HepG2 (cell line): ENCODE data around the gene MREG. TPM values are rescaled to one million over a fixed set of nuclear protein-coding genes. Genes with fewer than 3 reads are reported as not detected.

Experiments used
- ATAC-seq: fragments of 200-7000 bp; cut with Tn5 transposase; 3 replicates; pipeline ENCODE4 v1.9.1; 2020; ENCODE audit warnings: mild to moderate bottlenecking, moderate library complexity
- BruUV-seq: library from RNA; stranded (reverse); fragments of 400-500 nt; replicated peaks from 2 replicates; lab custom pipeline; 2021; lab: Mats Ljungman, UMichigan
- CTCF ChIA-PET: fragments of 300-600 bp; formaldehyde crosslinking; extraction: SDS; loops from one replicate; lab custom pipeline; 2021; ENCODE audit warnings: low total read pairs, inconsistent platforms, low intra/inter-chr PET ratio; lab: Yijun Ruan, JAX
- POLR2A ChIA-PET: fragments of 350-600 bp; sonication (Branson Sonifier 250); formaldehyde crosslinking; loops from one replicate; lab custom pipeline; 2020; ENCODE audit warnings: antibody characterized with exemption, inconsistent platforms; lab: Yijun Ruan, JAX
- DNase-seq: peaks from one replicate; pipeline ENCODE4 v3.0.0-alpha.2; 2015; ENCODE audit warnings: low spot score
- FAIRE-seq: peaks from 3 replicates; lab custom pipeline; 2011; peaks lifted over from hg19 to GRCh38; lab: Jason Lieb, UNC
- H2AFZ ChIP-seq: one replicate; pipeline ENCODE4 v1.6.1; 2011; ENCODE audit warnings: low read length, inconsistent platforms
- H3K27ac ChIP-seq: fragments of 300-600 bp; 3 replicates; pipeline ENCODE4 v1.8.0; 2011; ENCODE audit warnings: mixed run types, mild to moderate bottlenecking, mixed read lengths, low read length, inconsistent platforms; ENCODE audit not compliant: insufficient read depth; ENCODE audit errors: extremely low read length
- H3K27me3 ChIP-seq, 2 experiments: fragments of 200-600 bp in 1 of 2; 2 replicates in 1 of 2; 3 replicates in 1 of 2; pipeline versions ENCODE4 v1.6.0 to v1.8.0; 2011; ENCODE audit warnings: low read length in 2 of 2, mild to moderate bottlenecking in 2 of 2, moderate library complexity in 2 of 2, inconsistent platforms in 1 of 2; ENCODE audit not compliant: insufficient read depth in 2 of 2, control insufficient read depth in 1 of 2
- H3K36me3 ChIP-seq, 2 experiments: fragments of 200-600 bp in 1 of 2; replicated peaks in 1 of 2; 2 replicates in 1 of 2; 3 replicates in 1 of 2; pipeline versions ENCODE4 v1.5.1 to v1.8.0; 2011; ENCODE audit warnings: low read length in 2 of 2, inconsistent platforms in 1 of 2; ENCODE audit not compliant: insufficient read depth in 2 of 2, control insufficient read depth in 1 of 2
- H3K4me1 ChIP-seq: 2 replicates; pipeline ENCODE4 v1.5.1; 2012; ENCODE audit warnings: low read length, inconsistent platforms; ENCODE audit not compliant: insufficient read depth
- H3K4me2 ChIP-seq: 2 replicates; pipeline ENCODE4 v1.6.0; 2011; ENCODE audit warnings: low read depth, low read length, inconsistent platforms
- H3K4me3 ChIP-seq, 3 experiments: fragments of 200-600 bp in 1 of 3; sonication (generic), shearing (Covaris generic) in 1 of 3; replicated peaks in 1 of 3; 2 replicates each; pipeline ENCODE4 v1.5.1; 2011 to 2016; ENCODE audit warnings: low read length in 3 of 3, inconsistent platforms in 2 of 3, low read depth in 2 of 3, mild to moderate bottlenecking in 2 of 3, control low read depth in 1 of 3, mixed read lengths in 1 of 3; ENCODE audit not compliant: insufficient read depth in 1 of 3
- H3K79me2 ChIP-seq: one replicate; pipeline ENCODE4 v1.6.1; 2011; ENCODE audit warnings: low read length, inconsistent platforms; ENCODE audit not compliant: insufficient read depth
- H3K9ac ChIP-seq: 2 replicates; pipeline ENCODE4 v1.6.0; 2011; ENCODE audit warnings: mild to moderate bottlenecking, low read depth, low read length, inconsistent platforms; ENCODE audit not compliant: insufficient read depth
- H3K9me3 ChIP-seq: 2 replicates; pipeline ENCODE4 v1.5.1; 2012; ENCODE audit warnings: mild to moderate bottlenecking, low read length
- H4K20me1 ChIP-seq: 2 replicates; pipeline ENCODE4 v1.6.0; 2011; ENCODE audit warnings: inconsistent platforms, mild to moderate bottlenecking, low read length, moderate library complexity; ENCODE audit not compliant: insufficient read depth
- EP300 ChIP-seq, 3 experiments: sonication (generic) in 1 of 3; formaldehyde crosslinking in 1 of 3; IDR thresholded peaks; 2 replicates each; pipeline versions ENCODE4 v1.5.1 to v1.6.1; 2011 to 2020; ENCODE audit warnings: low read depth in 2 of 3, low read length in 2 of 3, borderline replicate concordance in 1 of 3, improper control_type of control experiment in 1 of 3, mild to moderate bottlenecking in 1 of 3, missing genetic modification reagents in 1 of 3, moderate library complexity in 1 of 3
- HES4 ChIP-seq: sonication (generic); formaldehyde crosslinking; IDR thresholded peaks from 2 replicates; pipeline ENCODE4 v1.9.0; 2021; ENCODE audit warnings: mild to moderate bottlenecking, missing genetic modification reagents, borderline replicate concordance
- HMG20A ChIP-seq: IDR thresholded peaks from 2 replicates; pipeline ENCODE4 v1.6.1; 2016; ENCODE audit warnings: borderline replicate concordance
- NFYB ChIP-seq: sonication (generic); formaldehyde crosslinking; IDR thresholded peaks from 2 replicates; pipeline ENCODE4 v1.4.0; 2020; ENCODE audit warnings: missing genetic modification reagents
- PCBP2 ChIP-seq: fragments of 200-400 bp; formaldehyde crosslinking; optimal IDR thresholded peaks from 2 replicates; pipeline ENCODE3; 2018; ENCODE audit warnings: low read length, low read depth; ENCODE audit not compliant: poor library complexity, severe bottlenecking
- SAP130 ChIP-seq: IDR thresholded peaks from 2 replicates; pipeline ENCODE4 v1.6.1; 2016; ENCODE audit warnings: low read depth
- SOX13 ChIP-seq, 3 experiments: fragments of 450-650 bp in 1 of 3; sonication (generic) in 1 of 3; formaldehyde crosslinking in 1 of 3; IDR thresholded peaks in 2 of 3; conservative IDR thresholded peaks in 1 of 3; 2 replicates each; pipeline versions ENCODE4 v1.5.0 to v1.6.1; 2016 to 2020; ENCODE audit warnings: antibody characterized with exemption in 1 of 3, mild to moderate bottlenecking in 1 of 3, missing compliant biosample characterization in 1 of 3, missing genetic modification reagents in 1 of 3, moderate library complexity in 1 of 3
- SOX5 ChIP-seq: IDR thresholded peaks from 2 replicates; pipeline ENCODE4 v1.6.1; 2016; ENCODE audit warnings: borderline replicate concordance
- SUZ12 ChIP-seq: fragments of 150-350 bp; IDR thresholded peaks from 2 replicates; pipeline ENCODE4 v1.6.1; 2014; ENCODE audit warnings: low read depth, low read length
- U2AF1 ChIP-seq: fragments of 200-400 bp; formaldehyde crosslinking; optimal IDR thresholded peaks from 2 replicates; pipeline ENCODE3; 2017; ENCODE audit warnings: mild to moderate bottlenecking, low read depth, low read length
- ZBTB1 ChIP-seq: sonication (generic); formaldehyde crosslinking; IDR thresholded peaks from 2 replicates; pipeline ENCODE4 v1.4.0; 2020; ENCODE audit warnings: missing genetic modification reagents, borderline replicate concordance
- ZNF343 ChIP-seq: sonication (generic); formaldehyde crosslinking; IDR thresholded peaks from 2 replicates; pipeline ENCODE4 v1.4.0; 2020; ENCODE audit warnings: mild to moderate bottlenecking, missing genetic modification reagents
- ZZZ3 ChIP-seq: sonication (generic); formaldehyde crosslinking; IDR thresholded peaks from 2 replicates; pipeline ENCODE4 v1.4.0; 2020; ENCODE audit warnings: missing genetic modification reagents, mild to moderate bottlenecking, borderline replicate concordance
- WGBS: methylation state at CpG from one replicate; pipeline ENCODE4 v1.1.6; 2017; ENCODE audit warnings: low lambda C conversion rate; 5-methylcytosine and 5-hydroxymethylcytosine counted together
- in situ Hi-C: cut with HindIII; loops from 2 replicates; pipeline ENCODE4 v1.10.0; 2017; ENCODE audit warnings: low pct_unique_long_range_greater_than_20kb; ENCODE audit not compliant: extremely low pct_ligation_motif_present
- intact Hi-C: fragments of 100-400 bp; cut with micrococcal nuclease; formaldehyde crosslinking; loops from one replicate; pipeline ENCODE4 v1.10.0; 2022; ENCODE audit not compliant: unreplicated experiment
- polyA plus RNA-seq, 8 experiments: library from polyadenylated mRNA; depleted of rRNA in 3 of 8; stranded (reverse) in 7 of 8; unstranded in 1 of 8; fragments of >200 nt; fragmentation: Illumina TruSeq in 4 of 8; extraction: Trizol in 4 of 8; gene quantifications; 2 replicates each; pipeline versions ENCODE4 v1.2.1 to v1.2.3, GENCODE V29; 2011 to 2016; ENCODE audit warnings: low read depth in 4 of 8, missing spikeins in 1 of 8, mixed read lengths in 1 of 8; ENCODE audit not compliant: insufficient read depth in 1 of 8
- total RNA-seq, 5 experiments: library from RNA; depleted of rRNA; stranded (reverse); fragments of >200 nt; fragmentation: Illumina TruSeq; extraction: Trizol; gene quantifications; 2 replicates each; pipeline ENCODE4 v1.2.3, GENCODE V29; 2016; ENCODE audit warnings: low read depth in 1 of 5
- TF ChIP-seq, protein P1 (sequence below): sonication (generic); formaldehyde crosslinking; IDR thresholded peaks from 2 replicates; pipeline ENCODE4 v1.9.0; 2022; ENCODE audit warnings: missing genetic modification reagents, mild to moderate bottlenecking, borderline replicate concordance

Gene MREG
- total and polyA plus RNA-seq, 2 of the 13 experiments (the other 11 are each of a cell fraction or from before 2014, with no cell fraction given), result 7.5 to 23.3 TPM

DNA sequence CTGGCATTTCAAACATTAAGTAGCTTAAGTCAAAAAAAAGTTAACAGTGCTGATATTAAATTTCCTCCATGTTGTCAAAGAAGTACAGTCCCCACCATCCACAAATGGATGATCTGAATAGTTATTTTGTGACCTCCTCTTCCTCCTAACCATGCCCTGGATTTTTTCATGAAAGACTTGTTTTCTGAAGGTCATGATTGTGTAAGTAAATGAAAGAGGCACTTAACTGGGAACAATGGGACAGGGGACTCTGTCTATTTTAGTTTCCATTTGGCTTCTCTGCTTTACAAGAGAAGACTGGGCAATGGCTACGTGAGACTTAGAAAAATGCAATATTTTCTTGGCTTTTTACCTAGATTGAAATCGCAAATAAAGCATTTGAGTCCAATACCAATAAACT, 36.1 kb upstream of the MREG start:
- Histone ChIP-seq H2AFZ (no peak overlapping the region), H4K20me1 (no peaks in the 10 kb centered on the region)
- TF ChIP-seq SAP130 (0 out of 2 replicates have a peak, but pooled peaks have one; percentile 10), SOX5 (CRISPR knock-in tag) (peak; percentile 37; the same call in 1 of the 2 replicates), ZBTB1 (CRISPR knock-in tag) (no peak), PCBP2 (no peak), HMG20A (peak; percentile 43; the same call in 1 of the 2 replicates), SOX13 (IDR thresholded peaks at IDR 0.05) (no peak), SOX13 (CRISPR knock-in tag; conservative IDR thresholded peaks at IDR 0.05 in 1 of 2, IDR thresholded peaks at IDR 0.05 in 1 of 2) (peak in 1 of 2 experiments; percentile 65; a peak in 2 of 4 replicates)
- TF ChIP-seq, all 625 proteins: peak for 4
- no peak overlapping the region for H3K4me2 ChIP-seq
- in situ Hi-C loops, result no loop called here
- no peaks in the 10 kb centered on the region for H3K27me3 ChIP-seq
- no peak overlapping the region for H3K27ac ChIP-seq
- no peaks in the 10 kb centered on the region for H3K79me2 ChIP-seq
- no peaks in the 10 kb centered on the region for H3K9me3 ChIP-seq
- H3K4me1 ChIP-seq, result peaks cover 21% of the 10 kb centered on the region
- ChIA-PET CTCF (no interaction called here), POLR2A (no interaction called here)
- ATAC-seq (no peak; the same call in 2 of the 3 replicates), FAIRE-seq (no peak), DNase-seq (peak; percentile 44)
- H3K4me3 ChIP-seq, result no peak overlapping the region
- WGBS, result 93% methylated on average over 2 of the region's 2 CpGs
- intact Hi-C loops, result no loop called here
- BruUV-seq, result no TSS peak
- peaks cover 19 to 55% of the 10 kb centered on the region in 2 experiments for H3K36me3 ChIP-seq
- H3K9ac ChIP-seq, result no peak overlapping the region

DNA sequence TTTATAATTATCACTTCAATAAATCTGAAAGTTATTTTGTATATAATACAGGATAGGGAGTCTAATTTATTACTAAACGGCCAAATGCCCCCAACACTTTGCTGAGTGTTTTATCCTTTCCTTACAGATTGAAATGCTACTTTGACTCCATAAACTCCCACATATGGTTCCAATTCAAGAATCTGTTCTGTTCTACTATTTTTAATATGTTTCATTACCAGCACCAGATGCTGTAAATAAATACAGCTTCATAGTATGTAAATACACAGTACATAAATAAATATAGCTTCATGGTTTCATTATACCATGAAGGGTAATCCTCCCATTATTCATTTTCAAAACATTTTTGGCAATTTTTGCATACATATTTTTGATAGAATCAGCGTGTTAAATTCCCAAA, 34.0 kb upstream of the MREG start:
- H3K4me2 ChIP-seq, result no peak overlapping the region
- H3K9me3 ChIP-seq, result no peaks in the 10 kb centered on the region
- no peak overlapping the region for H3K4me3 ChIP-seq
- no peak overlapping the region for H2AFZ ChIP-seq
- no peaks in the 10 kb centered on the region for H4K20me1 ChIP-seq
- no peaks in the 10 kb centered on the region for H3K79me2 ChIP-seq
- ChIA-PET CTCF (no interaction called here), POLR2A (no interaction called here)
- no peak overlapping the region for H3K27ac ChIP-seq
- TF ChIP-seq SUZ12 (no peak), EP300 (IDR thresholded peaks at IDR 0.05; ENCODE audit: low read depth in 2 of 2, low read length in 2 of 2) (no peak), EP300 (CRISPR knock-in tag; IDR thresholded peaks at IDR 0.05; ENCODE audit: borderline replicate concordance) (no peak), ZNF343 (CRISPR knock-in tag) (no peak), NFYB (CRISPR knock-in tag) (no peak), ZZZ3 (CRISPR knock-in tag) (no peak), HES4 (no peak), U2AF1 (no peak)
- TF ChIP-seq, protein P1, sequence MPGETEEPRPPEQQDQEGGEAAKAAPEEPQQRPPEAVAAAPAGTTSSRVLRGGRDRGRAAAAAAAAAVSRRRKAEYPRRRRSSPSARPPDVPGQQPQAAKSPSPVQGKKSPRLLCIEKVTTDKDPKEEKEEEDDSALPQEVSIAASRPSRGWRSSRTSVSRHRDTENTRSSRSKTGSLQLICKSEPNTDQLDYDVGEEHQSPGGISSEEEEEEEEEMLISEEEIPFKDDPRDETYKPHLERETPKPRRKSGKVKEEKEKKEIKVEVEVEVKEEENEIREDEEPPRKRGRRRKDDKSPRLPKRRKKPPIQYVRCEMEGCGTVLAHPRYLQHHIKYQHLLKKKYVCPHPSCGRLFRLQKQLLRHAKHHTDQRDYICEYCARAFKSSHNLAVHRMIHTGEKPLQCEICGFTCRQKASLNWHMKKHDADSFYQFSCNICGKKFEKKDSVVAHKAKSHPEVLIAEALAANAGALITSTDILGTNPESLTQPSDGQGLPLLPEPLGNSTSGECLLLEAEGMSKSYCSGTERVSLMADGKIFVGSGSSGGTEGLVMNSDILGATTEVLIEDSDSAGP, result no peak
- peaks cover 9% of the 10 kb centered on the region for H3K4me1 ChIP-seq
- intact Hi-C loops, result no loop called here
- peaks cover 29 to 71% of the 10 kb centered on the region in 2 experiments for H3K36me3 ChIP-seq
- no peak overlapping the region for H3K9ac ChIP-seq
- 95% methylated on average over 2 of the region's 2 CpGs for WGBS
- FAIRE-seq (no peak), DNase-seq (no peak), ATAC-seq (no peak)
- no TSS peak for BruUV-seq
- in situ Hi-C loops, result no loop called here
- no peaks in the 10 kb centered on the region for H3K27me3 ChIP-seq
